Gastroesophageal sphincter (tissue), 4 donors: ENCODE results near the gene MACROD2. TPM values are rescaled to one million over a fixed set of nuclear protein-coding genes. Genes with fewer than 3 reads are reported as not detected.

Experiments
- ATAC-seq: fragments of 150-250 bp; one replicate; pipeline ENCODE4 v1.9.1; 2016; ENCODE audit warnings: mild to moderate bottlenecking, moderate library complexity
- H3K27ac ChIP-seq, 4 donors: fragments of 200-600 bp; sonication (generic) in 3 of 4; 1 replicate in 3 of 4; 2 replicates in 1 of 4; pipeline ENCODE4 v1.5.1; 2016 to 2019
- H3K27me3 ChIP-seq: fragments of 200-600 bp; sonication (generic); one replicate; pipeline ENCODE4 v1.5.1; 2019
- H3K36me3 ChIP-seq, 2 donors: fragments of 200-600 bp; sonication (generic); one replicate each; pipeline ENCODE4 v1.5.1; 2019; ENCODE audit warnings: control low read depth in 1 of 2
- H3K4me1 ChIP-seq, 3 donors: fragments of 200-600 bp; sonication (generic); 1 replicate in 2 of 3; 2 replicates in 1 of 3; pipeline ENCODE4 v1.5.1; 2016 to 2019; ENCODE audit warnings: control low read depth in 2 of 3
- H3K4me3 ChIP-seq, 2 donors: fragments of 200-600 bp; sonication (generic); one replicate each; pipeline ENCODE4 v1.5.1; 2019; ENCODE audit warnings: mild to moderate bottlenecking in 1 of 2, moderate library complexity in 1 of 2
- H3K9me3 ChIP-seq, 3 donors: fragments of 200-600 bp; sonication (generic); one replicate each; pipeline ENCODE4 v1.5.1; 2017 to 2019; ENCODE audit warnings: control low read depth in 2 of 3
- CTCF ChIP-seq, 4 experiments: fragments of 200-600 bp in 2 of 4; fragments of 450-650 bp in 2 of 4; sonication (generic) in 1 of 4; IDR thresholded peaks; one replicate each; pipeline ENCODE4 v1.5.1; 2017 to 2019; ENCODE audit warnings: antibody characterized with exemption in 4 of 4, mild to moderate bottlenecking in 2 of 4, moderate library complexity in 2 of 4
- EP300 ChIP-seq: sonication (generic); formaldehyde crosslinking; IDR thresholded peaks from one replicate; pipeline ENCODE4 v1.6.1; 2017; ENCODE audit warnings: antibody characterized with exemption, mild to moderate bottlenecking
- POLR2A ChIP-seq, 2 donors: fragments of 450-650 bp; IDR thresholded peaks; one replicate each; pipeline ENCODE4 v1.6.1; 2017; ENCODE audit warnings: antibody characterized with exemption in 2 of 2, mild to moderate bottlenecking in 2 of 2, moderate library complexity in 1 of 2
- POLR2AphosphoS5 ChIP-seq: sonication (generic); formaldehyde crosslinking; IDR thresholded peaks from one replicate; pipeline ENCODE4 v1.6.1; 2017; ENCODE audit warnings: antibody characterized with exemption
- WGBS, 2 donors: methylation state at CpG; one replicate each; pipeline ENCODE4 v1.1.5; 2018; ENCODE audit warnings: low coverage in 1 of 2; 5-methylcytosine and 5-hydroxymethylcytosine counted together
- total RNA-seq, 4 donors: library from RNA; depleted of rRNA; stranded (reverse); fragments of >200 nt; gene quantifications; one replicate each; pipeline ENCODE4 v1.1.0, GENCODE V29; 2016

The MACROD2 gene
- total RNA-seq, 4 donors from 2014 or later = 4.0 to 12.1 (median 7.4) TPM

- Histone ChIP-seq H3K4me1 (no peaks in the 10 kb centered on the region), H3K27me3 (no peaks in the 10 kb centered on the region), H3K9me3 (no peaks in the 10 kb centered on the region), H3K4me3 (no peak overlapping the region), H3K36me3 (no peaks in the 10 kb centered on the region), H3K27ac (no peak overlapping the region)
- TF ChIP-seq POLR2AphosphoS5 (no peak), CTCF (IDR thresholded peaks at IDR 0.05) (no peak), POLR2A (IDR thresholded peaks at IDR 0.05) (no peak), EP300 (no peak)
- 79 to 93% methylated on average over 2 of the region's 2 CpGs for WGBS, 2 donors
- no peak for ATAC-seq
Measured at GRCh38 chr20:15865553-15865952, 1870.2 kb downstream of the MACROD2 start.

GRCh38 chr20:15866916-15867730 lies 1871.8 kb downstream of the MACROD2 start:
- H3K27ac ChIP-seq = no peak overlapping the region
- ATAC-seq = no peak
- H3K4me1 ChIP-seq = no peaks in the 10 kb centered on the region
- H3K9me3 ChIP-seq = no peaks in the 10 kb centered on the region
- H3K27me3 ChIP-seq = no peaks in the 10 kb centered on the region
- WGBS, 2 donors = 82 to 84% methylated on average over 5 of the region's 5 CpGs
- no peaks in the 10 kb centered on the region for H3K36me3 ChIP-seq
- no peak overlapping the region for H3K4me3 ChIP-seq
- TF ChIP-seq POLR2A (IDR thresholded peaks at IDR 0.05) (no peak), EP300 (no peak), POLR2AphosphoS5 (no peak), CTCF (IDR thresholded peaks at IDR 0.05) (no peak)

- no peaks in the 10 kb centered on the region for H3K4me1 ChIP-seq
- no peak for ATAC-seq
- WGBS, 2 donors = 94 to 100% methylated on average over 3 to 4 of the region's 4 CpGs
- no peak overlapping the region for H3K4me3 ChIP-seq
- no peak for TF ChIP-seq EP300
- no peak for TF ChIP-seq CTCF (IDR thresholded peaks at IDR 0.05)
- H3K27me3 ChIP-seq = no peaks in the 10 kb centered on the region
- H3K36me3 ChIP-seq = no peaks in the 10 kb centered on the region
- H3K9me3 ChIP-seq = no peaks in the 10 kb centered on the region
- H3K27ac ChIP-seq = no peak overlapping the region
Measured at GRCh38 chr20:15867899-15868298, 1872.6 kb downstream of the MACROD2 start.

- WGBS, 2 donors = 33 to 51% methylated on average over 1 to 3 of the region's 3 CpGs
- no peaks in the 10 kb centered on the region for H3K4me1 ChIP-seq
- H3K27ac ChIP-seq = no peak overlapping the region
- no peaks in the 10 kb centered on the region for H3K27me3 ChIP-seq
- peaks cover 0 to 2% (median 0%) of the 10 kb centered on the region in 3 donors for H3K9me3 ChIP-seq
- H3K4me3 ChIP-seq = no peak overlapping the region
- ATAC-seq = no peak
- TF ChIP-seq POLR2A (IDR thresholded peaks at IDR 0.05) (no peak), POLR2AphosphoS5 (no peak), EP300 (no peak), CTCF (IDR thresholded peaks at IDR 0.05) (no peak)
- H3K36me3 ChIP-seq = no peaks in the 10 kb centered on the region
Measured at GRCh38 chr20:15875446-15875845, 1880.1 kb downstream of the MACROD2 start.

- no peak for ATAC-seq
- TF ChIP-seq POLR2AphosphoS5 = no peak
- TF ChIP-seq CTCF (IDR thresholded peaks at IDR 0.05) = no peak
- no peak for TF ChIP-seq POLR2A (IDR thresholded peaks at IDR 0.05)
- Histone ChIP-seq H3K27me3 (no peaks in the 10 kb centered on the region), H3K27ac (no peak overlapping the region), H3K4me3 (no peak overlapping the region), H3K36me3 (no peaks in the 10 kb centered on the region), H3K4me1 (no peaks in the 10 kb centered on the region), H3K9me3 (peaks cover 0 to 21% (median 0%) of the 10 kb centered on the region in 3 donors)
- 85 to 88% methylated on average over 2 to 4 of the region's 4 CpGs for WGBS, 2 donors
Measured at GRCh38 chr20:15882553-15882952, 1887.2 kb downstream of the MACROD2 start.
